Measurements from ENCODE around the gene HGS. TPM values are rescaled to one million over a fixed set of nuclear protein-coding genes. Genes with fewer than 3 reads are reported as not detected.
A peak's percentile ranks its signal among the peaks of the same experiment; 100 is the strongest.

The HGS gene
- total RNA-seq, 1 experiment from 2014 or later, result 177 TPM

GRCh38 chr17:81656118-81656743 is 27.6 kb upstream of the HGS start, which contains the start of gene PDE6G:
TSS of gene PDE6G (minus strand) at chr17:81656542. CDS start at chr17:81653305, 3,237 bp downstream.
- no peak for DNase-seq (ENCODE audit: low spot score)

- DNase-seq (ENCODE audit: low spot score), result no peak
These were observed 27.0 kb upstream of the HGS start for GRCh38 chr17:81656835-81657234.

- no peak for DNase-seq (ENCODE audit: low spot score)
These were observed 24.8 kb upstream of the HGS start for GRCh38 chr17:81659038-81659437.

- no peak for DNase-seq (ENCODE audit: low spot score)
These were observed 23.4 kb upstream of the HGS start for GRCh38 chr17:81660441-81660840.

DNA sequence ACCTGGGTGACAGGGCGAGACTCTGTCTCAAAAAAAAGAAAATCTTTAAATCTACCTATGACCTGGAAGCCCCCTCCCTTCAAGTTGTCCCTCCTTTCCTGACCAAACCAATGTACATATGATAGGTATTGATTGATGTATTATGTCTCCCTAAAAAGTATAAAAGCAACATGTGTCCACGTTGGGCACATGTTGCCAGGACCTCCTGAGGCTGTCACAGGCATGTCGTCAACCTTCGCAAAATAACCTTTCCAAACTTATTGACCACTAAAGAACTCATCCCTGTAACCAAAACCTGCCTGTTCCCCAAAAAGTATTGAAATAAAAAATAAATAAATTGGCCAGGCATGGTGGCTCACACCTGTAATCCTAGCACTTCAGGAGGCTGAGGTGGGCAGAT is 21.8 kb upstream of the HGS start:
- no peak for DNase-seq (ENCODE audit: low spot score)

- no peak for DNase-seq (ENCODE audit: low spot score)
These were observed 19.8 kb upstream of the HGS start for GRCh38 chr17:81664051-81664470.

GRCh38 chr17:81665205-81666091 is 18.4 kb upstream of the HGS start:
- no peak for DNase-seq (ENCODE audit: low spot score)

GRCh38 chr17:81666092-81666341 is 17.8 kb upstream of the HGS start:
- DNase-seq (ENCODE audit: low spot score), result peak; percentile 32

GRCh38 chr17:81666342-81667191 is 17.2 kb upstream of the HGS start, which contains the start of the genes CCDC137 and OXLD1:
TSS of gene CCDC137 (plus strand) at chr17:81666737. CDS start at chr17:81666767, 30 bp downstream.
TSS of gene OXLD1 (minus strand) at chr17:81666605. CDS start at chr17:81666577, 28 bp downstream.
- peak; percentile 94 for DNase-seq (ENCODE audit: low spot score)

DNA sequence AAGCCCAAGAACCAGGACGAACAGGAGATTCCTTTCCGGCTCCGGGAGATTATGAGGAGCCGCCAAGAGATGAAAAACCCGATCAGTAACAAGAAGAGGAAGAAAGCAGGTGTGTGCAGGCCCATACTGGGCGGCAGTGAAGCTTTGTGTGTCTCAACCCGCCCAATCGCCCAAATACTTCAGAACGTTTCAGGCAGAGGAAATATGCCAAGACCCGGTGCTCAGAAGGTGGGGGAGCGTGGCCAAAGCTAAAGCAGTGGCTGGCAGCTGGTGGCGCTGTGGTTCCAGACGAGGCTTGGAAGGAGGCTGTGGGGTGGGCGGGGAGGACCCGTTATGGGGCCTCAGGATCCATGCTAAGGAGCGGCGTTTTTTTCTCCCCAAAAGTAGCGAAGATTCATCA is 16.1 kb upstream of the HGS start:
- DNase-seq (ENCODE audit: low spot score), result no peak

GRCh38 chr17:81672504-81672903 is 11.3 kb upstream of the HGS start:
- DNase-seq (ENCODE audit: low spot score), result no peak

- no peak for DNase-seq (ENCODE audit: low spot score)
These were observed 10.9 kb upstream of the HGS start for GRCh38 chr17:81672954-81673353.

DNA sequence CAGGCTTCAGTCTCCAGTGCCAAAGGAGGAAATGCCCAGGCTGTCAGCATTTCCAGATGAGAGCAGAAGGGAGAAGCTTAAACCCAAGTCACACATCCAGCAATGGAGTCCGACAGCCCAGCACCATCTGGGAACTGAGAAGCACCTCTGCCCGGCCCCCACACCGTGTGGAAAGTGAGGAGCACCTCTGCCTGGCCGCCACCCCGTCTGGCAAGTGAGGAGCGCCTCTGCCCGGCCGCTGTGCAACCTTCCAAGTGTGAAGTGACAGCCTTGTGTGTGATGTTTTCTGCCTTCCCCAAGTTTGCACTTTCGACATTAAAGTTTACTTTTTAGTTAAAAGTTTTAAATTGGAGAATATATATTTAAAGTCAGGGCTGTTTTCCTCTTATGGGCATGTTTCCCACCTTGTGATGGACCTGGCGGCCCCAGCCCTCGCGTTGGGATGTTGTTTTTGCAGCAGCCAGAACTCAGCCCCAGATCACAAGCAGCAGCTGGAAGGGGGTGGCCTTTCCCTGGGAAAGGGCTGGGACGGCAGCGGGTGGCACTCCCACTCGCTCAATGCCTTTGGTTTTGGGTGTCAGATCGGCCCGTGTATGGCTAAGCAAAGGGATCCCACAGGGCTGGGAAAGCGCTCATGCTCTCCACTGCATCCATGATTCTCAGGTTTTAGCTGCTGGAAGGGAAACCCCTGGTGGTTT is 10.1 kb upstream of the HGS start:
- DNase-seq (ENCODE audit: low spot score), result no peak

- DNase-seq (ENCODE audit: low spot score), result peak; percentile 33
These were observed 8.1 kb upstream of the HGS start for GRCh38 chr17:81675515-81676221.

DNA sequence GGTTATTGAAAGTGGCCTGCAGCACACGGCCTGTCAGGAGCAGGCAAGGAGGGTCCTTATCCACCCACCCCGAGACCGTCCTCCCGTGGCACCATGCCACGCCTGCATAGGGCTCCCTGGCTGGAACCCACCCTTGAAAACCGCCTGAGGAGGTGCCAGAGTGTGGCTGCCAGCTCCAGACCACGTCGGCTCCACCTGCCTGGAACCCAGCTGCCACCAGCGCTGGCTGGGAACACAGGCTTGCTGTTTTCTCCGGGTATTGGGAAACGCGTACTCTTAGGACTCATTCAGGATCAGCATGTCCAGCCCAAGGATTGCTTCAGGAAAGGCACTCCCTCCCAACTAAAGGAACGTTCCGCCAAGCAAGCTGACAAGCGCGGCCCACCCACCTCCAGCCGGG is 6.9 kb upstream of the HGS start:
- no peak for DNase-seq (ENCODE audit: low spot score)

- DNase-seq (ENCODE audit: low spot score), result no peak
These were observed 3.7 kb upstream of the HGS start for GRCh38 chr17:81680150-81680549.

- no peak for DNase-seq (ENCODE audit: low spot score)
These were observed 2.1 kb upstream of the HGS start for GRCh38 chr17:81681672-81682071.

DNA sequence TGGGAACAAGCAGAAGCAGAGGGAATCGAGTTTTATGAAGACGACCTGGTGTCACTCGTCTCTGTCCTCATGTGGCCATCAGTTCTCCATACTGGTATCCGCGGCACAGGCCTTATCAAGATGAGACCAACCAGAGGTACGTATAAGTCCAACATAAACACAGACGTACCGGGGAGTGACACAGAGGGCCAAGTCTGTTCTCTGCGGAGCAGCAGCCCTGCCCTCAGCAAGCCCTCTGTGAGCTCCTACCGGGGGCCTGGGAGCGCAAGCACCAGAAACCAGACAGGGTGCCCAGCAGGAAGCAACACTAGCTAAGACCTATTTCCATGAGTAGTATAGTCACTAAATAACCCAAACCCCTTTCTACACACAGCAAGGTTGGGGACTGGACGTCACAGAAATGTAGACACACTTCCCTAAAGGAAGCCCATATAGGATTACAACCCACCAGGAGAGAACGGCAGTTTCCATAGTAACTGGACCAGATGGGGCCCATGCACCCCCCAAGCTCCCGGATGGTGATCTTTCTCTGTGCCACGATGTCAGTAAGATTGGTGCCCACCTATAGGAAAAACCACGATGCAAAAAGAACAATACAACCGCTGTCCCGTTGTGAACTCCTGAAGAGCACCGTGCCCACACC is 1.1 kb upstream of the HGS start:
- no peak for DNase-seq (ENCODE audit: low spot score)

DNA sequence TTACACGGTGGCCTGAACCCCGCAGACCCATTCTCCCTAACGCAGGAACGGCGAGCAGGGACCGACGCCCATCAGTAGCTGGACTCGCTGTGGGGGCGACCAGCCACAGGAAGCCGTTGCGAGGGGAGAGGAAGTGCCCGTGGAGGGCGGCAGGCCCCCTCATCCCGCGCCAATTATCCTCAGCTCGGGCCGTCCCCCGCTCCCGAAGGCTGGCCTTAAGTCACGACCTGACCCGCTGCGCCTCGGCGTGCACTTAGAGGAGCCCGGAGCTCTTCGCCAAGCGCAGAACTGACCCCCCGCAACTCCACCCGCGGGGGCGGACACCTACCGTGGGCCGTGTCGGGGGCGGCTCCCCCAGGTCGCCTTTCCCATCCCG is 615 bp upstream of the HGS start:
- DNase-seq (ENCODE audit: low spot score), result no peak

- DNase-seq (ENCODE audit: low spot score), result no peak
These were observed 666 bp downstream of the HGS start for GRCh38 chr17:81684442-81684911.
